Ovary (tissue), 9 donors: ENCODE data around the gene ZNF440. TPM values are rescaled to one million over a fixed set of nuclear protein-coding genes. Genes with fewer than 3 reads are reported as not detected.
"Not testable (repeated sequence)": the region's sequence is repeated elsewhere in the genome, so short reads cannot be mapped to it uniquely, and the experiment has no call there.

Source experiments
- DNase-seq, 5 donors: peaks; one replicate each; pipeline ENCODE4 v3.0.0-alpha.2; 2019 to 2020
- H3K27ac ChIP-seq, 2 donors: fragments of 200-600 bp; one replicate each; pipeline versions ENCODE4 v1.5.1 to v1.8.0; 2019 to 2022
- H3K27me3 ChIP-seq: fragments of 200-600 bp; one replicate; pipeline ENCODE4 v1.8.0; 2022
- H3K36me3 ChIP-seq: fragments of 200-600 bp; sonication (generic); one replicate; pipeline ENCODE4 v1.5.1; 2019
- H3K4me1 ChIP-seq: one replicate; pipeline ENCODE4 v1.8.1; 2013; ENCODE audit warnings: mild to moderate bottlenecking, moderate library complexity; ENCODE audit not compliant: insufficient read depth
- H3K4me3 ChIP-seq: fragments of 200-600 bp; sonication (generic); one replicate; pipeline ENCODE4 v1.5.1; 2017
- H3K9me3 ChIP-seq, 2 donors: fragments of 200-600 bp in 1 of 2; sonication (generic) in 1 of 2; one replicate each; pipeline versions ENCODE4 v1.5.1 to v1.8.1; 2013 to 2019; ENCODE audit warnings: mild to moderate bottlenecking in 1 of 2, moderate library complexity in 1 of 2
- EP300 ChIP-seq: sonication (generic); formaldehyde crosslinking; IDR thresholded peaks from one replicate; pipeline ENCODE4 v1.6.1; 2017; ENCODE audit warnings: antibody characterized with exemption
- POLR2A ChIP-seq: fragments of 450-650 bp; IDR thresholded peaks from one replicate; pipeline ENCODE4 v1.6.1; 2017; ENCODE audit warnings: antibody characterized with exemption, mild to moderate bottlenecking, moderate library complexity
- WGBS, 3 donors: extraction: QIAGEN DNeasy Blood & Tissue Kit in 1 of 3; methylation state at CpG; one replicate each; pipeline versions ENCODE4 v1.1.5 to v1.1.7; 2013 to 2017; 5-methylcytosine and 5-hydroxymethylcytosine counted together
- intact Hi-C, 4 donors: fragments of 100-400 bp; cut with DNase I; formaldehyde crosslinking; loops; one replicate each; pipeline versions ENCODE4 v1.11.0 to v1.15.1; 2022 to 2023
- polyA plus RNA-seq, 2 donors: library from polyadenylated mRNA; stranded (reverse); fragments of 200-250 nt in 1 of 2; fragments of 350-450 nt in 1 of 2; fragmentation: Illumina TruSeq in 1 of 2; extraction: RNeasy Lipid Tissue Mini Kit (QIAGEN cat#74804) in 1 of 2; gene quantifications; one replicate each; pipeline ENCODE4 v1.2.3, GENCODE V29; 2013 to 2014
- total RNA-seq, 7 donors: library from RNA; depleted of rRNA in 2 of 7; stranded (reverse); fragments of >200 nt in 2 of 7; fragmentation: NEBNext Ultra II Directional in 3 of 7; extraction: Animal tissue kit (Norgen Biotek cat#: 25700) in 3 of 7; gene quantifications; one replicate each; pipeline versions ENCODE4 v1.1.0 to v1.2.4, GENCODE V29; 2016 to 2023
- TF ChIP-seq, protein P1 (sequence below), 3 donors: fragments of 450-650 bp in 2 of 3; fragments of 200-600 bp in 1 of 3; IDR thresholded peaks; one replicate each; pipeline versions ENCODE4 v1.5.1 to v1.8.0; 2016 to 2022; ENCODE audit warnings: antibody characterized with exemption in 3 of 3, mild to moderate bottlenecking in 1 of 3
- donor health status: DM: no; HTN: no; CAD: no; lungs with moderate emphysema.
- donor health status: DM: no; HTN: no; CAD: no.
- donor health status: Bipolar disorder and iron deficiency.
- donor health status: DM: yes; HTN: yes; CAD: no.
- donor health status: DM: no; HTN: no; CAD: no.
- donor health status: DM: yes; HTN: yes; CAD: no.

The ZNF440 gene
- total and polyA plus RNA-seq, 9 donors, result 3.0 to 21.6 (median 11.7) TPM

DNA sequence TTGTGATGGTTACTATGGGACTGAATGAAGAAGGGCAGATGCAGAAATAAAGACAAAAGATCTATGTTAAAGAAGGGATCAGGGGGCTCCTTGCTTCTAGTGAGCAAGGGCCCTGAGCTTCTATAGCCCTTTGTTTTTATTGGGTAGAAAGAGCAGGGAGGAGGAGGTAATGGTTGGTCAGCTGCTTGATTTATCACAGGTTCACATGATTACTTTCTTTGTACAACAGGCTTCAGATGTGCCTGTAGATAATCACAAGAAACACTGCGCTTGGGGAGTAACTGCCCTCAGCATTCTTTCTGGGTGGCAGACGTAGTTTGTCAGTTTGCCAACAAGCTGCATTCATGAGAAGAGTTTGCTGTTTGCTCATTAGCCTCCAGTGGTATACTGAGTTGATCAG is 29.6 kb downstream of the ZNF440 start:
- H3K9me3 ChIP-seq, result no peaks in the 10 kb centered on the region
- H3K27ac ChIP-seq, result no peak overlapping the region
- H3K4me1 ChIP-seq, result no peaks in the 10 kb centered on the region
- no peak for DNase-seq
- no peak overlapping the region for H3K4me3 ChIP-seq
- no peaks in the 10 kb centered on the region for H3K36me3 ChIP-seq
- no peaks in the 10 kb centered on the region for H3K27me3 ChIP-seq
- 39 to 45% (median 40%) methylated on average over 2 of the region's 2 CpGs for WGBS, 3 donors
- TF ChIP-seq, protein P1, sequence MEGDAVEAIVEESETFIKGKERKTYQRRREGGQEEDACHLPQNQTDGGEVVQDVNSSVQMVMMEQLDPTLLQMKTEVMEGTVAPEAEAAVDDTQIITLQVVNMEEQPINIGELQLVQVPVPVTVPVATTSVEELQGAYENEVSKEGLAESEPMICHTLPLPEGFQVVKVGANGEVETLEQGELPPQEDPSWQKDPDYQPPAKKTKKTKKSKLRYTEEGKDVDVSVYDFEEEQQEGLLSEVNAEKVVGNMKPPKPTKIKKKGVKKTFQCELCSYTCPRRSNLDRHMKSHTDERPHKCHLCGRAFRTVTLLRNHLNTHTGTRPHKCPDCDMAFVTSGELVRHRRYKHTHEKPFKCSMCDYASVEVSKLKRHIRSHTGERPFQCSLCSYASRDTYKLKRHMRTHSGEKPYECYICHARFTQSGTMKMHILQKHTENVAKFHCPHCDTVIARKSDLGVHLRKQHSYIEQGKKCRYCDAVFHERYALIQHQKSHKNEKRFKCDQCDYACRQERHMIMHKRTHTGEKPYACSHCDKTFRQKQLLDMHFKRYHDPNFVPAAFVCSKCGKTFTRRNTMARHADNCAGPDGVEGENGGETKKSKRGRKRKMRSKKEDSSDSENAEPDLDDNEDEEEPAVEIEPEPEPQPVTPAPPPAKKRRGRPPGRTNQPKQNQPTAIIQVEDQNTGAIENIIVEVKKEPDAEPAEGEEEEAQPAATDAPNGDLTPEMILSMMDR (IDR thresholded peaks at IDR 0.05), result no peak
- TF ChIP-seq POLR2A (no peak), EP300 (no peak)
- intact Hi-C loops, result no loop called here

DNA sequence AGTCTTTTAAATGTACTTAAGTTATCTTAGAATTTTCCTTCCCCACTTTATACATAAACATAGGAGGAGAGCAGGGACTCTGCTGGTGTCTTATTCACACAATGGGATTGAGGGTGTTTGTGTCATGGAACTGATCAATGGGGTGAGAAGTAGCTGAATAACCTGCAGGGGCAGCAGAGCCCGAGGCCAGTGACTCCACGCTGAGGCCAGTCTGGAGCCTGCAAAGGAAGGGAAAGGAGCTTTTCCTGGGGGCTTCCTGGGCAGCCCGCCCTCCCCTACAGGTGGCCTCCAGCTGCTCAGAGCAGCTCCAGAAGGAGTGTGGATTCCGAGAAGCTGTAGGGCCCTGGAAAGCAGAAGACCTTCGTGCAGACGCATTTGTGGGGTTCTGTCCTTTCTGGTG is 33.5 kb downstream of the ZNF440 start:
- DNase-seq, H3K4me3 ChIP-seq, H3K36me3 ChIP-seq, H3K9me3 ChIP-seq, H3K27me3 ChIP-seq, intact Hi-C loops, H3K4me1 ChIP-seq: not testable (repeated sequence)
- H3K27ac ChIP-seq, result peak overlapping the region in 1 of 2 donors; percentile 54
- WGBS, 3 donors, result 52 to 55% (median 53%) methylated on average over 6 of the region's 6 CpGs

DNA sequence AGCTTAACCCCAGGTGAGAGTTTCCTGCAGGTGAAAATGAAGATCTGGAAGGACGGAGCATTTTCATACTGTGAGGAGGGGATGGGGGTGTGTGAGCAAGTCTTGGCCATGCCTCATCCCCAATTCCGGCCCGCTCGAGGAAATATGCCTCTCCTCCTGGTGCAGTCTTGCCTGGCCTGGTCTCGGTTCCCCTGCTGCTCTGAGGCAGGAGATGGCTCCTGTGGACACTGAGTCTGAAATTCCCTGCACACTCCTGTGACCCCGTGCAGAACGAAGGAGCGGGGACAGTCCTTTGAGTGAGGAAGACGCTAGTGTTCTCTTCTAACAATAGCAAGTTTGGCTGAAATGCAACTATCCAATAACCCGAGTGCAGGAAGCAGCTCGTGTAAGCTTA is 34.1 kb downstream of the ZNF440 start:
- intact Hi-C loops, result no loop called here
- peak overlapping the region in 1 of 2 donors; percentile 54 for H3K27ac ChIP-seq
- peak in 2 of 5 donors; percentile 17 to 18 for DNase-seq
- 37 to 40% (median 40%) methylated on average over 11 of the region's 11 CpGs for WGBS, 3 donors
- no peaks in the 10 kb centered on the region for H3K27me3 ChIP-seq
- TF ChIP-seq EP300 (no peak), POLR2A (no peak)
- TF ChIP-seq, protein P1 (IDR thresholded peaks at IDR 0.05), result no peak
- no peaks in the 10 kb centered on the region for H3K9me3 ChIP-seq
- H3K4me3 ChIP-seq, result peak overlapping the region; percentile 81
- H3K36me3 ChIP-seq, result no peaks in the 10 kb centered on the region
- no peaks in the 10 kb centered on the region for H3K4me1 ChIP-seq

DNA sequence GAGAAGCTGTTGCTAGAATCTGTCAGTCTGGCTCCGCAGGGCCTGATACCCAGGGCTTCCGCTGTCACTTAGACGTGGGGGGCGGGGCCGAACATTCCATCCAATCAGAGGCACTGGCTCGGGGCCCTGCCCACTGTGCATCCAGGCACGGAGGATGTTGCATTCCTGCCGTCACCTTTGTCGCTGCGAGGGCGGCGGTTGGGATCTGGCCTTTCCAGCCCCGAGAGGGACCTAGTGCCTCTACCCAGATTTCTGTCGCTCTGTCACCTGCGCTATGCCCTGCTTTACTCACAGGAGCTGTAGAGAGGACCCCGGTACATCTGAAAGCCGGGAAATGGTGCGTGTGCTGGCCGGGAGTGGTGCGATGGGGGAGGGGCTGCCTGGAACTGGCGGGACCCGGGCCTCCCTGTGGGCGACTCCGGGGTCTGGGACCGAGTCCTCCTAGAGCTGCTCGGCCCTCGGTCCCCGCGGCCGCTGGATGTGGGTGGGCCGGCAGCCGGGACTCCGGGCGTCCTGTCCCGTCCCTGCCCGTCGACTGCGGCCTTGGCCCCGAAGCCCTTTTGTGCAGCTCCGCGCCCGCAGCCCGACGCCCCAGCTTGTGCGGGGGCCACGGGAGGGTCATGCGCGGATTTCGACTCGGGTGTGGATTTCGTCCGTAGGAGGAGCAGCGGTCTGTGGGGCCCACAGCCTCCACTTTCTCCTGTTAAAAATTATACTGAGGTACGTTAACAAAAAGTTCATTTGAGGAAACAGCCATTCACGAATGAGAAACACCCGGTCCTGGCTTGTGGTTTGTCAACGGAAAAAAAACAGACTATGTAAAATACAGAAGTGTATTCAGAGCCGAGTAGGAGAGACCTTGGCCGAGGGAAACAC is 34.8 kb downstream of the ZNF440 start, which contains the start of gene ZNF439:
Gene ZNF439 (plus strand): TSS at position 133 of the 876 bp plus-strand sequence. CDS start 142 bp downstream, at position 275.
- intact Hi-C loops, result no loop called here
- 0 to 1% (median 0%) methylated on average over 52 to 59 of the region's 59 CpGs for WGBS, 3 donors

DNA sequence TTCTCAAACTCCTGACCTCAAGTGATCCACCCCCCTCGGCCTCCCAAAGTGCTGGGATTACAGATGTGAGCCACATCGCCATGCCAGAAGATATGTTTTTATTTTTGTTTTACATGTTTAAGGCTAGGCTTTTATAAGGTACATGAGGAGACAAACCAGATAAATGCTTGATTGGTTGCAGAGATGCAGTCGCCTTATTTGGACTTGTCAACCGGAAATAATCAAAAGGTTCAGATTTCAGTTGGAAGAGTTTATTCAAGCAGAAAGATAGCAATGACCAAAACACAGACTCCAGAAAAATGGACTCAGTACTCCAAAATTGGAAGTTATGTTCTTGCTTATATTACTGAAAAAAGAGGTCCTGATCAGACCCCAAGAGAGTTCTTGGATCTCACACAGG is 36.2 kb downstream of the ZNF440 start:
- H3K9me3 ChIP-seq, H3K36me3 ChIP-seq, H3K27ac ChIP-seq, H3K4me1 ChIP-seq, H3K4me3 ChIP-seq, DNase-seq, H3K27me3 ChIP-seq, intact Hi-C loops: not testable (repeated sequence)
- WGBS, 3 donors, result 43 to 65% (median 54%) methylated on average over 4 of the region's 4 CpGs

More for the DNA sequence above, 34.8 kb downstream of the ZNF440 start, which contains the start of gene ZNF439:
- Histone ChIP-seq H3K27ac (peak within 1 kb of the TSS; percentile 54 to 58), H3K4me3 (peak within 1 kb of the TSS; percentile 81), H3K36me3 (no peaks in the 10 kb centered on the region), H3K9me3 (no peaks in the 10 kb centered on the region), H3K27me3 (no peaks in the 10 kb centered on the region), H3K4me1 (no peaks in the 10 kb centered on the region)
- TF ChIP-seq POLR2A (peak; percentile 62), EP300 (no peak)
- DNase-seq, result peak; percentile 81 to 91 (median 87)

DNA sequence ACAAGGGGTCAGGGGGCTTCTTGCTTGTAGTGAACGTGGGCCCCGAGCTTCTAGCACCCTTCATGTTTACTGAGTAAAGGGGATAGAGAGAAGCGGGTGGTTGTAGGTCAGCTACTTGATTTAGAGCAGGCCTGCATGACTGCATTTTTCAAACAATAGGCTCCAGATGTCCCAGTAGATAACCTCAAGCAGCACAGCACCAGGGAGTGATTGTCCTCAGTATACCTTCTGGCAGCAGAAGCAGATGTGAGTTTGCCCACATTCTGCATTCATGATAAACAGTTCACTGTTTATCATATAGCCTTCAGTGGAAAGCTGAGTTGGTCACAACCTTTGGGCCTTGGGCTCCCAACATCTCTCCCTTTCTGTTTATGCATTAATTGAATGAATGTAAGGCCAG is 39.3 kb downstream of the ZNF440 start:
- H3K27me3 ChIP-seq, result no peaks in the 10 kb centered on the region
- no peaks in the 10 kb centered on the region for H3K4me1 ChIP-seq
- no peak for DNase-seq
- TF ChIP-seq EP300, result no peak
- TF ChIP-seq, protein P1 (IDR thresholded peaks at IDR 0.05), result no peak
- no peak for TF ChIP-seq POLR2A
- no peak overlapping the region for H3K27ac ChIP-seq
- WGBS, 3 donors, result 78 to 95% (median 78%) methylated on average over 3 of the region's 3 CpGs
- H3K4me3 ChIP-seq, result no peak overlapping the region
- intact Hi-C loops, result no loop called here
- no peaks in the 10 kb centered on the region for H3K36me3 ChIP-seq
- no peaks in the 10 kb centered on the region for H3K9me3 ChIP-seq
